CD4-positive, alpha-beta memory T cell (primary cell): ENCODE measurements around the gene OR2V2. TPM values are rescaled to one million over a fixed set of nuclear protein-coding genes. Genes with fewer than 3 reads are reported as not detected.

Source experiments
- CTCF ChIA-PET: fragments of 350-600 bp; sonication (Branson Sonifier 250); formaldehyde crosslinking; loops from one replicate; lab custom pipeline; 2021; ENCODE audit warnings: inconsistent platforms; ENCODE audit not compliant: partially characterized antibody; lab: Charles Lee
- POLR2A ChIA-PET: fragments of 350-600 bp; sonication (Branson Sonifier 250); formaldehyde crosslinking; loops from one replicate; lab custom pipeline; 2021; ENCODE audit not compliant: partially characterized antibody; lab: Charles Lee
- DNase-seq, 5 donors: peaks; one replicate each; pipeline versions ENCODE4 v3.0.0 to v3.0.0-alpha.2; 2020 to 2022; ENCODE audit warnings: mixed read lengths in 1 of 5
- H3K27ac ChIP-seq: one replicate; pipeline ENCODE4 v1.7.0; 2013; ENCODE audit warnings: low read depth, low read length
- H3K27me3 ChIP-seq: 2 replicates; pipeline ENCODE4 v1.7.0; 2013; ENCODE audit warnings: mild to moderate bottlenecking, low read length, moderate library complexity; ENCODE audit not compliant: insufficient read depth
- H3K36me3 ChIP-seq: 2 replicates; pipeline ENCODE4 v1.7.0; 2013; ENCODE audit warnings: mild to moderate bottlenecking, low read length, moderate library complexity; ENCODE audit not compliant: insufficient read depth
- H3K4me1 ChIP-seq: 2 replicates; pipeline ENCODE4 v1.7.0; 2013; ENCODE audit warnings: mild to moderate bottlenecking, low read length, moderate library complexity; ENCODE audit not compliant: insufficient read depth
- H3K4me3 ChIP-seq, 2 donors: one replicate each; pipeline ENCODE4 v1.7.0; 2013; ENCODE audit warnings: low read length in 2 of 2, mild to moderate bottlenecking in 1 of 2
- H3K9me3 ChIP-seq, 2 donors: one replicate each; pipeline ENCODE4 v1.7.0; 2013; ENCODE audit warnings: low read length in 2 of 2, control low read depth in 1 of 2; ENCODE audit not compliant: control insufficient read depth in 1 of 2
- H3K27ac Mint-ChIP-seq, 7 donors: one replicate each; pipeline ENCODE4 v1.8.0; 2020 to 2021; ENCODE audit warnings: mixed read lengths in 7 of 7, mild to moderate bottlenecking in 6 of 7, inconsistent platforms in 3 of 7, moderate library complexity in 3 of 7
- H3K27me3 Mint-ChIP-seq, 2 donors: one replicate each; pipeline ENCODE4 v1.8.0; 2020 to 2021; ENCODE audit warnings: mixed read lengths in 2 of 2
- H3K36me3 Mint-ChIP-seq, 2 donors: one replicate each; pipeline ENCODE4 v1.8.0; 2020 to 2021; ENCODE audit warnings: mixed read lengths in 2 of 2, inconsistent platforms in 1 of 2, mild to moderate bottlenecking in 1 of 2
- H3K4me1 Mint-ChIP-seq, 4 donors: one replicate each; pipeline ENCODE4 v1.8.0; 2020 to 2021; ENCODE audit warnings: mixed read lengths in 4 of 4, mild to moderate bottlenecking in 1 of 4
- H3K4me3 Mint-ChIP-seq, 8 donors: one replicate each; pipeline ENCODE4 v1.8.0; 2020 to 2021; ENCODE audit warnings: mixed read lengths in 8 of 8, mild to moderate bottlenecking in 7 of 8, moderate library complexity in 6 of 8, inconsistent platforms in 3 of 8
- H3K9me3 Mint-ChIP-seq, 8 donors: one replicate each; pipeline ENCODE4 v1.8.0; 2020 to 2021; ENCODE audit warnings: mixed read lengths in 8 of 8, mild to moderate bottlenecking in 5 of 8, inconsistent platforms in 3 of 8, moderate library complexity in 1 of 8
- intact Hi-C: fragments of 100-400 bp; cut with micrococcal nuclease; formaldehyde crosslinking; loops from one replicate; pipeline ENCODE4 v1.15.1; 2023
- polyA plus RNA-seq, 2 donors: library from polyadenylated mRNA; unstranded; fragments of 300-500 nt; fragmentation: Illumina TruSeq; gene quantifications; one replicate each; pipeline ENCODE4 v1.2.3, GENCODE V29; 2021
- total RNA-seq, 2 experiments: library from RNA; stranded (reverse); gene quantifications; one replicate each; pipeline ENCODE4 v1.2.3, GENCODE V29; 2021

The OR2V2 gene
- total and polyA plus RNA-seq, 4 experiments from 2014 or later, result not detected

DNA sequence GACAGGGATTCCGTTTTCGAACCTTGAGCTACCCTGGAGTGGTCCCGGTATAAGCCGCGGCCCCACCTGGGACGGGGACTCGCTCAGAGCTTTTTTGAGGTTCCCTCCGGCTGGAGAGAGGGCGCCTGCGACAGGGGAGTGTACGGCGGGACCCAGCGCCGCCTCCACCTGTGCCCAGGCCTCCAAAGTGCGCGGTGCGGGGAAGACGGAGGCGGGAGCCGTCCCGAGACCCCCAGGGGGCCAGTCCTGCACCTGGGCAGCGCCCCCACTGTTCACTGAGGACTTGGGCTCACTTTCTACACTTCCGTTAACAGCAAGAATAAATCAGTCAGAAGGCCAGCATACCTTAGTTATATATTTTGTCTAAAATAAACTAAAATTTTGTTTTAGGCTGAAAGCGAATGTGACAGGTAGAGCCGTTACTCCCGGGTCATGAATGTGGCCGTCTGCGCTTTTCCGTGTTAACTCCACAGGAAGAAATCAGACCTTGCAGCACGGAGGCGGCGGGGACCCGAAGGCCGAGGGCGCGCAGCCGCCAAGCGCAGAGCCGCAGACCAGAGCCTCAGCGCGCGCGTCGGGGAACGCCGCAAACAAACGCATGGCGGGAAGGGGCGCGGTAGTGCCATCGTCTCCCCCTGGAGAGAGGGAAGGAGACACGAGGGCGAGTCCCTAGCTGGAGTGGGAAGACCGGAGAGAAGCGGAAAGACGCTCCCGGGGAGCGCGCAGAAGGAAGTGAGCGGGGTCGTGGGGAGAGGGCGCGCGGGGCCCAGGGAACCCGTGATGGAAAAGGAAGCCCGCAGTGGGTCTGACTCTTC lies 43.5 kb downstream of the OR2V2 start:
- Mint-ChIP-seq H3K27me3 (peaks cover 5 to 19% of the 10 kb centered on the region in 2 donors), H3K27ac (peak overlapping the region; percentile 95 to 100 (median 97)), H3K4me3 (peak overlapping the region; percentile 96 to 99 (median 98)), H3K36me3 (peaks cover 0 to 42% of the 10 kb centered on the region in 2 donors), H3K9me3 (peaks cover 0 to 39% (median 7%) of the 10 kb centered on the region in 8 donors), H3K4me1 (peaks cover 16 to 72% (median 33%) of the 10 kb centered on the region in 4 donors)
- H3K4me1 ChIP-seq, result peaks cover 16% of the 10 kb centered on the region
- ChIA-PET CTCF (interaction anchor here (1.0 to 6.6 kb wide), 14 partner anchors 8 to 70 kb away, joined by 3 to 100 read pairs (median 6); partner anchors contain the start of genes RACK1, TRIM41, TRIM52 and TRIM7), POLR2A (interaction anchor here (0.6 to 12.9 kb wide), 20 partner anchors 8 to 388 kb away, joined by 3 to 412 read pairs (median 6); partner anchors contain the start of genes RACK1, TRIM41, TRIM52 and TRIM7)
- no peaks in the 10 kb centered on the region for H3K36me3 ChIP-seq
- intact Hi-C loops, result loop anchor here (1.0 kb wide), 5 partner anchors 8 to 55 kb away; partner anchors contain the start of gene TRIM41
- H3K27ac ChIP-seq, result peak overlapping the region; percentile 79
- peak; percentile 45 to 69 (median 54) for DNase-seq
- no peaks in the 10 kb centered on the region for H3K9me3 ChIP-seq
- peak overlapping the region; percentile 87 to 97 for H3K4me3 ChIP-seq
- no peaks in the 10 kb centered on the region for H3K27me3 ChIP-seq

DNA sequence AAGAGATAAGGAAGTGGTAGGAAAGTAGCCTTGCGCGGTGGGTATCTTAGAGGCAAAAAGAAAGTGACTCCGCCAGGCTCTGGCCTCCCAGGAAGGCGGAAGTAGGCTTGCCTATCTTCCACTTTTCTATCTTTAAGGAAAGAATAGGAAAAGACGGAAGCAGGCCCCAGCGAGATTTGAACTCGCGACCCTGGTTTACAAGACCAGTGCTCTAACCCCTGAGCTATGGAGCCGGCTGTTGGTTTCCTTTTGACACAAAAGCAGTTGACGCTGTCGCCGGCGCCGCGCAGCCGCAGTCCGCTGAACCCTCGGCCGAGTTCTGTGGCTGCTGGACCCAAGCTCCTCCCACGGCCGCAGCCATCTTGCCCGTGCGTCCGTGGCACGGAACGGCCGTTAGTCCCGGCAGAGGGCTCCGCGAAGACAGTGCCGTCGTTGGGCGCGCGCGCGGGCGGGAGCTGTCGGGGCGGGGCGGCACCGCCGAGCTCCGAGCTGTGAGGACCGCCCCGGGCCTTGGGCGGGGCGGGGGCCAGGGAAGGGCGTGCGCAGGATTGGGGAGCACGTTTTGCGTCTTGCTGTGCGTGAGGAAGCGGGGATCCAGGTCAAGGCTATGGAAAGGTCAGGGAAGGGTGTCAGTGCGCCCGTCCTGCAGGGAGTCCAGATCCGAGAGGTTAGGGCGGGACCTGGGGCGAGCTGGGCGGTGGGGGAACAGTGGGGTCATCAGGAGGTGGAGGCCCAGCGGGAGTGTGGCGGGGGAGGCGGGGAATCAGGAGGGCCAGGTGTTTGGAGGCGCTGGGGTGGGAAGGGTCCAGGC lies 44.3 kb downstream of the OR2V2 start:
- H3K4me3 ChIP-seq, result peak overlapping the region; percentile 87 to 97
- peaks cover 0 to 39% (median 7%) of the 10 kb centered on the region in 8 donors for H3K9me3 Mint-ChIP-seq
- no peaks in the 10 kb centered on the region for H3K27me3 ChIP-seq
- H3K27me3 Mint-ChIP-seq, result peaks cover 5 to 19% of the 10 kb centered on the region in 2 donors
- H3K36me3 Mint-ChIP-seq, result peaks cover 0 to 42% of the 10 kb centered on the region in 2 donors
- H3K4me1 Mint-ChIP-seq, result peaks cover 16 to 64% (median 32%) of the 10 kb centered on the region in 4 donors
- ChIA-PET POLR2A (interaction anchor here (0.6 to 12.9 kb wide), 16 partner anchors 8 to 382 kb away, joined by 3 to 412 read pairs (median 12); partner anchors contain the start of genes RACK1, TRIM41, TRIM52 and TRIM7), CTCF (interaction anchor here (0.8 to 6.6 kb wide), 9 partner anchors 9 to 69 kb away, joined by 3 to 100 read pairs (median 5); partner anchors contain the start of genes TRIM41, TRIM52 and TRIM7)
- H3K36me3 ChIP-seq, result no peaks in the 10 kb centered on the region
- intact Hi-C loops, result loop anchor here (1.0 kb wide), 5 partner anchors 8 to 55 kb away; partner anchors contain the start of gene TRIM41
- peak; percentile 94 to 98 (median 96) for DNase-seq
- H3K4me3 Mint-ChIP-seq, result peak overlapping the region; percentile 96 to 99 (median 98)
- peak overlapping the region; percentile 95 to 100 (median 97) for H3K27ac Mint-ChIP-seq
- H3K9me3 ChIP-seq, result no peaks in the 10 kb centered on the region
- peak overlapping the region; percentile 79 for H3K27ac ChIP-seq
- H3K4me1 ChIP-seq, result peaks cover 16% of the 10 kb centered on the region

GRCh38 chr5:181192337-181193046 lies 45.1 kb downstream of the OR2V2 start:
- Mint-ChIP-seq H3K4me3 (peak overlapping the region; percentile 91 to 99 (median 98)), H3K27me3 (peaks cover 5 to 19% of the 10 kb centered on the region in 2 donors), H3K9me3 (peaks cover 0 to 37% (median 7%) of the 10 kb centered on the region in 8 donors), H3K4me1 (peaks cover 14 to 60% (median 30%) of the 10 kb centered on the region in 4 donors), H3K27ac (peak overlapping the region; percentile 89 to 100 (median 97)), H3K36me3 (peaks cover 0 to 40% of the 10 kb centered on the region in 2 donors)
- intact Hi-C loops, result no loop called here
- Histone ChIP-seq H3K4me3 (peak overlapping the region; percentile 42 to 97), H3K27me3 (no peaks in the 10 kb centered on the region), H3K9me3 (no peaks in the 10 kb centered on the region), H3K4me1 (peaks cover 16% of the 10 kb centered on the region), H3K27ac (peak overlapping the region; percentile 79), H3K36me3 (no peaks in the 10 kb centered on the region)
- POLR2A ChIA-PET, result interaction anchor here (0.7 to 12.9 kb wide), 16 partner anchors 7 to 383 kb away, joined by 3 to 412 read pairs (median 12); partner anchors contain the start of genes RACK1, TRIM41, TRIM52 and TRIM7
- DNase-seq, result no peak
- CTCF ChIA-PET, result interaction anchor here (0.8 to 6.6 kb wide), 8 partner anchors 8 to 68 kb away, joined by 3 to 100 read pairs (median 4); partner anchors contain the start of genes TRIM41, TRIM52 and TRIM7

DNA sequence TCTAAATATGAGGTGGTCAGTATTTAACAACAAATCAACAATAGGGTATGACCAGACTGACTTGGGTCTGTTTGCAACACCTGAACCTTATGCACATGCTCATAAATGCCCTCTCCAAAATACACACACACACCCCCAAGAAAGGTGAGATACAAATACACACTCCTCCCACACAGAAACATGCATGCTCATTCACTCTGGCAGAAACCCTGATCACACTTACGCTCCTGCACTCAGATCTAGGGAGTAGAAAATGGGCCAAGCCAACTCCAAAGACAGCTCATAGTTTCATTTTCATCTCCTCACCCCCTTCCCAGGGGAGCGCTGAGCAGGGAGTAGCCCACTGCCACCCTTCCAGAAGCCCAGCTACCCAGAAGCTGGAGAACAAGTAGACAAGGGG lies 46.3 kb downstream of the OR2V2 start:
- H3K4me3 Mint-ChIP-seq, result peak overlapping the region in 3 of 8 donors; percentile 4 to 67 (median 8)
- intact Hi-C loops, result no loop called here
- ChIA-PET CTCF (interaction anchor here (0.7 to 6.6 kb wide), 3 partner anchors 11 to 58 kb away, joined by 3 to 100 read pairs (median 4); partner anchors contain the start of gene TRIM7), POLR2A (interaction anchor here (5.2 to 12.9 kb wide), 3 partner anchors 11 to 30 kb away, joined by 31 to 412 read pairs (median 375); partner anchors contain the start of genes TRIM41 and TRIM7)
- no peak overlapping the region for H3K4me3 ChIP-seq
- peaks cover 0 to 33% of the 10 kb centered on the region in 2 donors for H3K36me3 Mint-ChIP-seq
- H3K4me1 ChIP-seq, result peaks cover 16% of the 10 kb centered on the region
- H3K27me3 Mint-ChIP-seq, result peaks cover 5 to 15% of the 10 kb centered on the region in 2 donors
- H3K9me3 Mint-ChIP-seq, result peaks cover 0 to 26% (median 2%) of the 10 kb centered on the region in 8 donors
- peak overlapping the region in 3 of 7 donors; percentile 48 to 100 (median 56) for H3K27ac Mint-ChIP-seq
- no peak for DNase-seq
- peaks cover 11 to 48% (median 21%) of the 10 kb centered on the region in 4 donors for H3K4me1 Mint-ChIP-seq
- H3K36me3 ChIP-seq, result no peaks in the 10 kb centered on the region
- H3K27ac ChIP-seq, result no peak overlapping the region
- no peaks in the 10 kb centered on the region for H3K9me3 ChIP-seq
- no peaks in the 10 kb centered on the region for H3K27me3 ChIP-seq

- intact Hi-C loops, result no loop called here
- no peak for DNase-seq
- CTCF ChIA-PET, result interaction anchor here (0.7 kb wide), 1 partner anchor 10 kb away, joined by 3 read pairs; the partner anchor contains the start of gene TRIM7
- no peaks in the 10 kb centered on the region for H3K27me3 ChIP-seq
- H3K9me3 Mint-ChIP-seq, result peaks cover 0 to 16% (median 0%) of the 10 kb centered on the region in 8 donors
- H3K4me1 Mint-ChIP-seq, result peaks cover 10 to 38% (median 19%) of the 10 kb centered on the region in 4 donors
- H3K27ac ChIP-seq, result no peak overlapping the region
- H3K27me3 Mint-ChIP-seq, result peaks cover 2 to 10% of the 10 kb centered on the region in 2 donors
- H3K36me3 ChIP-seq, result no peaks in the 10 kb centered on the region
- H3K36me3 Mint-ChIP-seq, result peaks cover 0 to 23% of the 10 kb centered on the region in 2 donors
- no peak overlapping the region for H3K4me3 Mint-ChIP-seq
- H3K9me3 ChIP-seq, result no peaks in the 10 kb centered on the region
- H3K4me3 ChIP-seq, result no peak overlapping the region
- peak overlapping the region in 2 of 7 donors; percentile 59 to 100 for H3K27ac Mint-ChIP-seq
- POLR2A ChIA-PET, result interaction anchor here (0.6 to 12.9 kb wide), 3 partner anchors 10 to 1576 kb away, joined by 3 to 412 read pairs (median 375); partner anchors contain the start of genes TRIM41 and TRIM7
- peaks cover 16% of the 10 kb centered on the region for H3K4me1 ChIP-seq
Measured at GRCh38 chr5:181194489-181195248, 47.3 kb downstream of the OR2V2 start.
